GF-D8 (cell line): ENCODE data around the gene ARRDC3.

Experiments
- DNase-seq: peaks from one replicate; lab custom pipeline; 2025; lab: John Stamatoyannopoulos, UW

The ARRDC3 gene

GRCh38 chr5:91384671-91385430 is 1.7 kb upstream of the ARRDC3 start:
- DNase-seq: peak; percentile 33

DNA sequence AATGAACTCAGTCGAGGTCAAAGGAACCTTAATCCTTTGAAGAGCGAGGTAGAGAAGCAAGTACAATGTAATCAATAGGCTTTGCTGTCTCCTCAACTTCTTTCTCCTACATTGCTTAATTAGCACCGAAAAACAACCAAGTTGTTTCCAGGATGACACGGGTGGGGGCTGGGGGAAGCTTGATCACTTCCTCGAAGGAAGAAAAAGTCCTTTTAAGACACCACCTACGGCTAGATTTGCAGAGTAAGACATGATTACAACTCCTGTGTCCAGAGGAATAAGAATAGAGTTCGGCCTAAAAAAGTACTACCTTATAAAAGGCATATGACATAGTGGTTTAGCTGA is 811 bp upstream of the ARRDC3 start:
- DNase-seq: no peak

DNA sequence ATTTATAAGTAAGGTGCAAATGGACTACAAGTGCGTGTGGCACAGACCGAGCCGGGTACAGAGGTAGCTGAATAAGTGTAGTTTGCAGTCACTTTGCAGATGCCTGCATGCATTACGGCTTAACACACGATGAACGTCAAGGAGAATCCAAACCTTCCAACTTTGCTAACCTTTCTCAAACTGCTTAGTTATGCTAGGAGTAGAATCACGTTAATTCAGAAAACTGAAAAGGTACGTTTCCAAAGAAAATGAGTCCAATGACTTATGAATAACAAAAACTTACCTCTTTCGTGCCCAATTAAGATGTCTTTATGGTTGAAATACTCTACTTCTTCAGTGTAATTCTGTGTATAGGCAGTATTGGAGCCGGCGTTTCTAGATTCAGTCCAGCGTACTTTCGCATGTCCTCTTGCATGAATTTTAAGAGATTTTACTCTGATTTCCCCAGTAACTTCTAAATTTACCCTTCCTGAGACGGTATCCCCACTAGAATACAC is 539 bp downstream of the ARRDC3 start:
- DNase-seq: peak; percentile 2

DNA sequence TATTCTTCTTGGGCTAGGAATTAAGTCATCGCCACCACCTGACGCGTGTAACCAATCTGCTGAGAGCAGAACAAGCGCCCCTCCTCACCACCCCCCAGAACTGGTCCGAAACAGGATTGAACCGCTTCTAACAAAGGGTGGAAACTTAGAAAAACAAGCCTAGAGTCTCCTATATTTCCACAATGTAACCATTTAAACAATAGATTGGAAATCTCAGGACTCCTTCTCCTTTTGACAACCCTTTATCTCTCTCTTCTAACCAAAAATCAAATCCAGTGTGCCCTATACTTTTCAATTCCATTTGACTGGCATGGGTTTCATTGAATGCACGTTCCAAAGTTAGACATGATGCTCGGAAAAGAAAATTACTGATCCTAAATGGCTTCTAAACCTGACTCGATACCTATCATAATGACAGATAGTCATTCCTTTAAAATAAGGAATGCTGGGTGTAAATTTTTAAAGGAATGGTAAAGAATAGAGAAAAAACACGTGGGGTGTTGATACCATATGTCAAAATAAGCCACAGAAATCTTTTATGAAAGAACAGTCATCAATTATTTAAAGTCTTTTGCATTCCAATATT is 1.2 kb downstream of the ARRDC3 start:
- DNase-seq: peak; percentile 35

DNA sequence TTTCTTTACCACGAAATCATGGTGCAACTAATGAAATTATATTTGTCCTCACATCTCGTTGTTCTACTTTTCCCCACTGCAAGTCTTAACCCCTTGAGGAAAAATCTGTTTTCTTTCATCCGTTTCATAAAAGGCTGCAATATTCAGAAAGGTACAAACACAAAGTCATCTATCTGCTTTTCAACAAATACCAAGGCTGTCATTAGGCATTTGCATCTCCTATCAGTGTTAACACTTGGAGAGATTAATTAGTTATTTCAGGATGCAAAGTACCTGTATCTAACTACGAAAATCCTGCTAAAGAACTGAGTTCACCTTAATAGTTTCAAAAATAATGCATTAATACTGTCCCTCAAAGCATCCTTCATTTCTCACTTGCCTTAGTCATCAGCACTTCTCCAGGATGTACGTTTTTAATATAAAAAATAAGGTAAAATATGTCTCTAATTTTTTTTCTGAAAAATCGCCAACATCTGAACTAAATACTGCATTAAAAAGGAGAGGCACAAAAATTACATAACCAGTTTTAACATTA is 1.8 kb downstream of the ARRDC3 start:
- DNase-seq: no peak

- DNase-seq: peak; percentile 51
Observed at GRCh38 chr5:91380491-91381238, 2.5 kb downstream of the ARRDC3 start.

- DNase-seq: peak; percentile 69
Observed at GRCh38 chr5:91379914-91380490, 3.1 kb downstream of the ARRDC3 start.

GRCh38 chr5:91379246-91379913 is 3.7 kb downstream of the ARRDC3 start:
- DNase-seq: no peak

DNA sequence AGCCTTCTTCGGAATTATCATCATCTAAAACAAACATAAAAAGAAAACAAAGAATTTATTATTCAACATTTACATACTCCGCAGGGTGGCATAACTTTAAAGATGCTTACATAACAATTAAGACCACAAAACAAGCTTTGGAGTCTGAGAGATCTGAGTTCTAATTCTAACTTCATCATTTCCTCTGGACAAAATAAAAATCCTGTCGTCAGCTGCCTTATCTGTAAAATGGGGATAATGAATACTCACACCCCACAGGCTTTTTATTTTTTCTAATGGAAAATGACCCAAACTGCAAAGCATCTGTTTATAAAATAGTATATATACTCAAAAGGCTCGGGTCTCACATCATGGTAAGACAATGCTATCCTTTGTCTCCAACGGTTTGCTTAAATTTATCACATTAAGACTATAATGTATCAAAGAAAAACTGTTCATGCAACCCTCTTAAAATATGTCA is 4.3 kb downstream of the ARRDC3 start:
- DNase-seq: no peak

- DNase-seq: no peak
Observed at GRCh38 chr5:91374893-91375520, 8.1 kb downstream of the ARRDC3 start.

GRCh38 chr5:91373600-91373999 is 9.5 kb downstream of the ARRDC3 start:
- no peak for DNase-seq

GRCh38 chr5:91373006-91373405 is 10.1 kb downstream of the ARRDC3 start:
- no peak for DNase-seq

DNA sequence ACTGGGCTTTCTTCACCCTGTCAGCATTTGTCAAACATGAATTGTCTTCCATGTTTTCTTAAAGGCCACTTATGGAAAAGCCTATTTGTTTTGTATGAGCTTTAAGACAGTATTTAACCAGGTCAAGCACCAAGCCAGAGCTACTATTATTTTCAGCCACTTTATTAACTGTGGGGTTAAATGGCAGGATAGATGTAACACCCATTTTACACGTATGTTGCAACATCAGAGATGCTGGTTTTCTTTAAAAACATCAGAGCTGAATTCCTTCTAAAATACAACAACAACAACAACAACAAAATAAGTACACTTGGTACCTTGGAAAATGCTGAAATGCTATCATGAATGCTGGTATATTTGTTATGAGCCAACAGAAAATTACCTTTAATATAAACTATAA is 13.6 kb downstream of the ARRDC3 start:
- DNase-seq: no peak

- no peak for DNase-seq
Observed at GRCh38 chr5:91367908-91368648, 15.0 kb downstream of the ARRDC3 start.

DNA sequence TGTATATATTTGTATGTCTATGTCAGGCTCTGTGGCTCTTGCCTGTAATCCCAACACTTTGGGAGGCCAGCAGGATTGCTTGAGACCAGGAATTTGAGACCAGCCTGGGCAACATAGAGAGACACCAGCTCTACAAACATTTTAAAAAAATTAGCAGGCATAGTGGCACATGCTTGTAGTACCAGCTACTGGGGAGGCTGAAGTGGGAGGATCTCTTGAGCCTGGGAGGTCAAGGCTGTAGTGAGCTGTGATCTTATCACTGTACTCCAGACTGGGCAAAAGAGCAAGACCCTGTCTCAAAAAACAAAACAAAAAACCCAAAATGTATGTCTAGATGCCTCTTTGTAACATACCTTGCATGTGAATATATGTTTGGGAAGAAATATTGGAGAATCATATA is 15.8 kb downstream of the ARRDC3 start:
- DNase-seq: no peak

- DNase-seq: no peak
Observed at GRCh38 chr5:91366551-91366950, 16.6 kb downstream of the ARRDC3 start.

DNA sequence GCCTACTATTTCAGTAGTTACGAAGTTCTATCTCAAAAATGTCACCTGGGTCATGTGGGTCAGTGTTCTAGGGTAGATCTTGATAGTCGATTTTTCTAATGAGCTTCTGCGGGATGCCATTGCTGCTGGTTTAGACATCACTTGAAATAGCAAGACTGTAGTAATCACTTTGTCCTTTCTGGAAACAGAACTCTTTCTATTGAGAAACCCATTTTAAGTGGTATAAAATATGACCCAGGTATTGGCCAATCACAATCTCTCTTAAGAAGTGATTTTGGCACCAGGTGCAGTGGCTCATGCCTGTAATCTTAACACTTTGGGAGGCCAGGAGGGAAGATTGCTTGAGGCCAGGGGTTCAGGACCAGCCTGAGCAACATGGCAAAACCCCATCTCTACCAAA is 17.6 kb downstream of the ARRDC3 start:
- DNase-seq: no peak

- DNase-seq: no peak
Observed at GRCh38 chr5:91362935-91363334, 20.2 kb downstream of the ARRDC3 start.

DNA sequence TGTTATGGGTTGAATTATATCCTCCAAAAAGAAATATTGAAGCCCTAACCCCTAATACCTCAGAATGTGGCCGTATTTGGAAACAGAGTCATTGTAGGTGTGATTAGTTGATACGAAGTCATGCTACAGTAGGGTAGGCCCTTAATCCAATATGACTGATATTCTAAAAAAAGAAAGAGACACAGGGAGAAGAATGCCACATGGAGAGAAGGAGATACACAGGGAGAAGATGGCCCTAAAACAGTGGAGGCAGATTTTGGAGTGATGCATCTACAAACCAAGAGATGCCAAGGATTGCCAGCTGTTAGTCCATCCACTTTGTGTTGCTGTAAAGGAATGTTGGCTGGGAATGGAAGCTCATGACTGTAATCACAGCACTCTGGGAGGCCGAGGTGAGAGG is 21.3 kb downstream of the ARRDC3 start:
- DNase-seq: no peak

GRCh38 chr5:91361055-91361701 is 21.9 kb downstream of the ARRDC3 start:
- DNase-seq: no peak
